AG04449 (cell line): ENCODE data around the gene NTPCR.
"Not testable (repeated sequence)": the region's sequence is repeated elsewhere in the genome, so short reads cannot be mapped to it uniquely, and the experiment has no call there.

Experiments used
- CTCF ChIA-PET: fragments of 350-600 bp; formaldehyde crosslinking; extraction: SDS; loops from one replicate; lab custom pipeline; 2021; ENCODE audit warnings: antibody characterized with exemption; lab: Yijun Ruan, JAX
- POLR2A ChIA-PET: fragments of 400-600, 350-600 bp; formaldehyde crosslinking; extraction: SDS; loops from one replicate; lab custom pipeline; 2020; ENCODE audit warnings: antibody characterized with exemption, inconsistent platforms; lab: Yijun Ruan, JAX
- DNase-seq: peaks from one replicate; pipeline ENCODE4 v3.0.0-alpha.2; 2010; ENCODE audit warnings: low read depth, low spot score
- H3K4me3 ChIP-seq: 2 replicates; pipeline ENCODE4 v1.5.1; 2011; ENCODE audit warnings: low read depth, mild to moderate bottlenecking, control low read depth, low read length
- CTCF ChIP-seq: IDR thresholded peaks from one replicate; pipeline ENCODE4 v1.5.1; 2011; ENCODE audit warnings: mild to moderate bottlenecking, moderate library complexity, low read length, control low read depth, inconsistent platforms; ENCODE audit not compliant: insufficient read depth; ENCODE audit errors: missing control alignments

The NTPCR gene

GRCh38 chr1:232925421-232926220, 24.8 kb upstream of the NTPCR start:
- ChIA-PET CTCF (no interaction called here), POLR2A (no interaction called here)
- no peak for DNase-seq
- no peak for TF ChIP-seq CTCF
- H3K4me3 ChIP-seq, result no peak overlapping the region

- POLR2A ChIA-PET, CTCF ChIA-PET, DNase-seq, H3K4me3 ChIP-seq: not testable (repeated sequence)
Measured at GRCh38 chr1:232927166-232927565, 23.2 kb upstream of the NTPCR start.

- POLR2A ChIA-PET, result no interaction called here
- CTCF ChIA-PET, result no interaction called here
- DNase-seq, result no peak
- H3K4me3 ChIP-seq, result no peak overlapping the region
- no peak for TF ChIP-seq CTCF
Measured at GRCh38 chr1:232927830-232928505, 22.4 kb upstream of the NTPCR start.

- no peak for DNase-seq
- H3K4me3 ChIP-seq, result no peak overlapping the region
- ChIA-PET POLR2A (no interaction called here), CTCF (no interaction called here)
- no peak for TF ChIP-seq CTCF
Measured at GRCh38 chr1:232932486-232933425, 17.7 kb upstream of the NTPCR start.

- ChIA-PET CTCF (no interaction called here), POLR2A (no interaction called here)
- TF ChIP-seq CTCF, result no peak
Measured at GRCh38 chr1:232936941-232937340, 13.5 kb upstream of the NTPCR start.

GRCh38 chr1:232937741-232938375, 12.6 kb upstream of the NTPCR start:
- TF ChIP-seq CTCF, result no peak
- no peak overlapping the region for H3K4me3 ChIP-seq
- POLR2A ChIA-PET, result no interaction called here

More at GRCh38 chr1:232936941-232937340, 13.5 kb upstream of the NTPCR start:
- no peak overlapping the region for H3K4me3 ChIP-seq
- no peak for DNase-seq

More at GRCh38 chr1:232937741-232938375, 12.6 kb upstream of the NTPCR start:
- no peak for DNase-seq
- CTCF ChIA-PET, result no interaction called here
